ENCODE data around the gene SORCS3. TPM values are rescaled to one million over a fixed set of nuclear protein-coding genes. Genes with fewer than 3 reads are reported as not detected.

The SORCS3 gene
- total RNA-seq, 1 experiment from 2014 or later = 0.04 TPM

GRCh38 chr10:105113666-105114065 lies 472.6 kb downstream of the SORCS3 start:
- Histone ChIP-seq H3K4me1 (ENCODE audit: insufficient read depth, low read length) (peaks cover 3% of the 10 kb centered on the region), H4K5ac (ENCODE audit: insufficient read length, low read depth, low read length) (no peak overlapping the region), H3K56ac (ENCODE audit: insufficient read length, low read depth, low read length) (no peak overlapping the region), H2AK5ac (ENCODE audit: insufficient read length, low read length) (no peak overlapping the region), H3K14ac (ENCODE audit: insufficient read depth, low read length) (no peak overlapping the region), H3K79me2 (ENCODE audit: insufficient read depth, low read length) (no peaks in the 10 kb centered on the region), H4K20me1 (ENCODE audit: control insufficient read depth, insufficient read depth, insufficient read length) (no peaks in the 10 kb centered on the region), H3K27ac (ENCODE audit: insufficient read length, low read depth, low read length) (no peak overlapping the region), H4K8ac (replicated peaks; ENCODE audit: insufficient read length, low read depth, low read length) (no peak overlapping the region), H3K9ac (ENCODE audit: extremely low read depth, insufficient read length, low read length) (no peak overlapping the region), H2BK120ac (ENCODE audit: low read depth, low read length, poor library complexity, severe bottlenecking) (no peak overlapping the region), H3K4ac (ENCODE audit: low read depth, low read length) (no peak overlapping the region), H3K9me3 (ENCODE audit: control insufficient read depth, low read depth, low read length) (no peaks in the 10 kb centered on the region), H3K4me2 (ENCODE audit: insufficient read depth, insufficient read length, low read length) (no peak overlapping the region), H3K23me2 (ENCODE audit: insufficient read length, low read depth, low read length, poor library complexity, severe bottlenecking) (no peaks in the 10 kb centered on the region), H3K27me3 (ENCODE audit: insufficient read depth, low read length) (no peaks in the 10 kb centered on the region), H3T11ph (ENCODE audit: low read length) (no peak overlapping the region), H2AFZ (ENCODE audit: low read length) (no peak overlapping the region), H4K91ac (ENCODE audit: insufficient read length, low read depth, low read length) (no peak overlapping the region), H3K79me1 (ENCODE audit: insufficient read depth, low read depth, low read length, poor library complexity, severe bottlenecking) (no peaks in the 10 kb centered on the region), H2BK12ac (ENCODE audit: insufficient read length, low read depth, low read length) (no peak overlapping the region), H2BK15ac (ENCODE audit: low read depth, low read length) (no peak overlapping the region), H2BK20ac (ENCODE audit: low read depth, low read length, poor library complexity, severe bottlenecking) (no peak overlapping the region), H3K18ac (ENCODE audit: insufficient read length, low read depth, low read length) (no peak overlapping the region), H3K23ac (ENCODE audit: insufficient read length, low read depth, low read length) (no peak overlapping the region), H2BK5ac (ENCODE audit: insufficient read length, low read length) (no peak overlapping the region)
- Mint-ChIP-seq H3K36me3 (ENCODE audit: insufficient read depth in 1 of 3, low read depth in 3 of 3) (peaks cover 6 to 19% (median 9%) of the 10 kb centered on the region in 3 experiments; a peak in 6 of 7 replicates), H3K27me3 (ENCODE audit: low read depth) (no peaks in the 10 kb centered on the region), H3K9me3 (peaks cover 7 to 9% of the 10 kb centered on the region in 2 experiments), H3K27ac (no peak overlapping the region; a peak in 1 of 7 replicates), H3K4me1 (peaks cover 22 to 25% of the 10 kb centered on the region in 2 experiments), H3K4me3 (no peak overlapping the region)
- DNase-seq = no peak
- TF ChIP-seq CTCF (conservative IDR thresholded peaks at IDR 0.05) = no peak
- WGBS (ENCODE audit: extremely low coverage, insufficient read length, low lambda C conversion rate) = no CpG with 5 or more reads among the region's 3 CpGs

Measured in H9 (cell line).